Raji (cell line): Measurements from ENCODE around the gene DDX54.

Experiments
- POLR2A ChIP-seq: IDR thresholded peaks from 2 replicates; pipeline ENCODE4 v1.6.1; 2011; ENCODE audit warnings: low read depth, low read length, control low read depth; ENCODE audit not compliant: insufficient read depth

Gene DDX54

GRCh38 chr12:113183030-113183589 is 2.2 kb downstream of the DDX54 start:
- no peak for TF ChIP-seq POLR2A

- TF ChIP-seq POLR2A, result no peak
Measured at GRCh38 chr12:113181975-113182374, 3.3 kb downstream of the DDX54 start.

GRCh38 chr12:113180333-113180732 is 4.9 kb downstream of the DDX54 start:
- no peak for TF ChIP-seq POLR2A

- TF ChIP-seq POLR2A, result no peak
Measured at GRCh38 chr12:113179023-113179422, 6.3 kb downstream of the DDX54 start.

- no peak for TF ChIP-seq POLR2A
Measured at GRCh38 chr12:113174461-113175384, 10.6 kb downstream of the DDX54 start.

- TF ChIP-seq POLR2A, result no peak
Measured at GRCh38 chr12:113173081-113173698, 12.1 kb downstream of the DDX54 start.

- no peak for TF ChIP-seq POLR2A
Measured at GRCh38 chr12:113172185-113172584, 13.1 kb downstream of the DDX54 start.

- TF ChIP-seq POLR2A, result no peak
Measured at GRCh38 chr12:113171543-113171942, 13.7 kb downstream of the DDX54 start.

- TF ChIP-seq POLR2A, result no peak
Measured at GRCh38 chr12:113170926-113171325, 14.4 kb downstream of the DDX54 start.

GRCh38 chr12:113170457-113170856 is 14.8 kb downstream of the DDX54 start:
- TF ChIP-seq POLR2A, result no peak

GRCh38 chr12:113169697-113170096 is 15.6 kb downstream of the DDX54 start:
- no peak for TF ChIP-seq POLR2A

GRCh38 chr12:113167868-113168267 is 17.4 kb downstream of the DDX54 start:
- no peak for TF ChIP-seq POLR2A

GRCh38 chr12:113165521-113166450 is 19.5 kb downstream of the DDX54 start:
- no peak for TF ChIP-seq POLR2A

GRCh38 chr12:113164014-113164413 is 21.3 kb downstream of the DDX54 start:
- no peak for TF ChIP-seq POLR2A

- TF ChIP-seq POLR2A, result no peak
Measured at GRCh38 chr12:113163030-113163360, 22.3 kb downstream of the DDX54 start.
